Central memory CD4-positive, alpha-beta T cell (primary cell): ENCODE results near the gene ADRM1.

Experiments used
- DNase-seq: peaks from one replicate; pipeline ENCODE4 v3.0.0; 2022

The ADRM1 gene

DNA sequence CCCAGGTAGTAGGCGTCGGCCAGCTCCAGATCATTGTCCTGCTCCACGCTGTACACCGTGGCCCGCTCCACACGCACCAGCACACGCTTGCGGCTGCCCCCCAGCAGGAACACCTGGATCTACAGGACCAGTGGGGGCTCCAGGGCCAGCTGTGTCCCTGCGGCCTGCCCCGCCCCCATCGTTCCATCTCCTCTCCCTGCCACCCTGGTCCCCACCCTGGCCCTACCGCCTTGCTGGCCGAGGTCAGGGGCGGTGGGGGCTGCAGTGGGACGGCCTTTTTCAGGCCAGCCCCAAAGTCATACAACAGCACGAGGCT lies 9.8 kb downstream of the ADRM1 start:
- no peak for DNase-seq

DNA sequence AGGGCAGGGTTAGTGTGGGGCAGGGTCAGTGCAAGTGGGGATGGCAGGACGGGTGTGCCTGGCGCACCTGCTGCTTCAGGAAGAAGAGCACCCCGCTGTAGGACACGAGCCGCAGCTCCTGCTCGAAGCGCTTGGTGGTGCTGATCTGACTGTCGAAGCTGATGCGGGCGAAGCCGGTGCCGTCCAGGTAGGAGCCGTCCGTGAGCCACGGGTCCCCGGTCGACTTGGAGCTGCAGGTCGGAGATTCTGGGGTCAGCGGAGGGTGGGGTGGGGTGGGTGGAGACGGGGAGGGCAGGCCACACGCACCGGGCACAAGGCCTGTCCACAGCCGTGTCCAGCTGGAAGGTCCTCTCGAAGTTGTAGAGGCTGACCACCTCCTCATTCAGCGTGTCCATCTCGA lies 10.2 kb downstream of the ADRM1 start:
- no peak for DNase-seq

DNA sequence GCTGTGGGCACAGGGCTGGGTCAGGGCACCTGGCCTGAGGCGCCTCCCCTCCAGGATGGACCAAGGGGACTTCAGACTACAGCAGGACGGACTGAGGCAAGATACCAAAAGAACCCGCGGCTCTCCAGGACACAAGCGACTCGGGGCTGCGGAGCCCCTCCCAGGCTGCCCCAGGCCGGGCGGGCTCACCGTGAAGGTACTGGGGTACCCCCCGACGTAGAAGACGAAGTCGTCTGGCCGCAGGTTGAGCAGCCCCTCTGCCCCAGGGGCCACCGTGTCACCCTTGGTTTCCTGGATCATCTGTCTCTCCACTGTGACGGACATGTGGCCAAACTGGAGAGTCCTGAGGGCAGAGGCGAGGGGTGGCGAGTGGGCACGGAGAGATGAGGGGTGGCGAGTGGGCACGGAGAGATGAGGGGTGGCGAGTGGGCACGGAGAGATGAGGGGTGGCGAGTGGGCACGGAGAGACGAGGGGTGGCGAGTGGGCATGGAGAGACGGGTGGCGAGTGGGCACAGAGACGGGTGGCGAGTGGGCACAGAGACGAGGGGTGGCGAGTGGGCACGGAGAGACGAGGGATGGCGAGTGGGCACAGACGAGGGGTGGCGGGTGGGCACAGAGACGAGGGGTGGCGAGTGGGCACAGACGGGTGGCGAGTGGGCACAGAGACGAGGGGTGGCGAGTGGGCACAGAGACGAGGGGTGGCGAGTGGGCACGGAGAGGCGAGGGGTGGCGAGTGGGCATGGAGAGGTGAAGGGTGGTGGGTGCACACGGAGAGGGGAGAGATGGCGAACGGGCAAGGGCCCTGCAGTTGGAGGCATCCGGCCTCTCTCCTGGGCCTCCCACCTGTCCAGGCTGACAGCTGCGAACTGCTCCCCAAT lies 10.9 kb downstream of the ADRM1 start:
- DNase-seq = no peak

DNA sequence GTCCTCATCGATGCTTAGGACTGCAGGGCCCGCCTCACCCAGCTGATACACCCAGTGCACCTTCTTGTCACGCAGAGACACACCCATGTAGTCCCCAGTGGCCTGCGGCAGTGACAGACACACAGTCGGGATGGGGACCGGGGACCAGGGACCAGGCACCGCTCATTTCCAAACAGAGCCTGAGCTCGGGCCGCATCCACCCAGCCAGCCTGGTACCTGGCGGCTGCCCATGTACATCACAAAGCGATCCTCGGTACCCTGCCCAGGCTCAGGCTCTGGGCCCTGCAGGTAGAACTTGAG lies 11.5 kb downstream of the ADRM1 start:
- no peak for DNase-seq

DNA sequence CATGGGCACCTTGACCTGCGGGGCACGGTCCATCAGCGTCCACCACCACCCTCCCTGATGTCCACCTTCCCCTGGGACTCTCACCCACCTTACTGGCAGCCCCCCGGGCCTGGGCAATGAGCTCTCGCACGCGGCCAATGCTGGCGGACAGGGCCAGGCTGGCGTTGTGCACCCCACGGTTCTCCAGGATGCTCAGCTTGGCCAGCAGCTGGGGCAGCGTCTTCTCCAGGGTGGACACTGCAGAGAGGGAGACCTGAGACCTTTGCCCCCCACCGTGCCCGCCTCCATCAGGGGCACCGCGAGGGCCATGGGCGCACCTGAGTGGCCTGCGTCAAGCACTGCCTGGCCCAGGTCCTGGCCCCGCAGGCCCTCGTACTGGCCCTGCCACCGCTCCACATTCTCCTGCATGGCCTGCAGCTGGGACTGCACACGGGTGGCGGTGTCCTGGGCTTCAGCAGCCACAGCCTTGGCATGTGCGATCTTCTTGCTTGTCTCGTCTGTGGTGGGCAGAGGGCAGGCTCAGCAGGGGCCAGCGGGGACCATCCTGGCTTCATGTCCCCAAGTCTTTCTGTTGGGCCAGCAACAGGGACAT lies 12.0 kb downstream of the ADRM1 start:
- DNase-seq = no peak

DNA sequence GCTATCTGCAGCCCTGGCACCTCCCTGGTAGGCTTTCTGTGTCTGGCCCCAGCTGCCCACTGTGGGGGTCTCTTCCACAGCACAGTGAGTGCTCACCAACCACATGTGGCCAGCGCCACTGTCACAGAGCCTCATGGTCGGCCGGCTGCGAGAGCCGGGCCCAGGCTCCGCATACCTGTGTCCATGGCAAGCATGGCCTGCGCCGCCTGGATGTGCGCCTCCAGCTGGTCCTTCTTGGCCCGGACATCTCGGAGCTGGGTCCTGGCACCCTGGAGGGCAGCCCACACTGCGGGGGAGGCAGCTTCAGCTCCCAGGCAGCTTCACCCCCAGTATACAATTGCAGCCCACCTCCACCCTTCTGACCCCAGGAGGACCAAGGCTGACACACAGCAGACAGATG lies 13.0 kb downstream of the ADRM1 start:
- no peak for DNase-seq

DNA sequence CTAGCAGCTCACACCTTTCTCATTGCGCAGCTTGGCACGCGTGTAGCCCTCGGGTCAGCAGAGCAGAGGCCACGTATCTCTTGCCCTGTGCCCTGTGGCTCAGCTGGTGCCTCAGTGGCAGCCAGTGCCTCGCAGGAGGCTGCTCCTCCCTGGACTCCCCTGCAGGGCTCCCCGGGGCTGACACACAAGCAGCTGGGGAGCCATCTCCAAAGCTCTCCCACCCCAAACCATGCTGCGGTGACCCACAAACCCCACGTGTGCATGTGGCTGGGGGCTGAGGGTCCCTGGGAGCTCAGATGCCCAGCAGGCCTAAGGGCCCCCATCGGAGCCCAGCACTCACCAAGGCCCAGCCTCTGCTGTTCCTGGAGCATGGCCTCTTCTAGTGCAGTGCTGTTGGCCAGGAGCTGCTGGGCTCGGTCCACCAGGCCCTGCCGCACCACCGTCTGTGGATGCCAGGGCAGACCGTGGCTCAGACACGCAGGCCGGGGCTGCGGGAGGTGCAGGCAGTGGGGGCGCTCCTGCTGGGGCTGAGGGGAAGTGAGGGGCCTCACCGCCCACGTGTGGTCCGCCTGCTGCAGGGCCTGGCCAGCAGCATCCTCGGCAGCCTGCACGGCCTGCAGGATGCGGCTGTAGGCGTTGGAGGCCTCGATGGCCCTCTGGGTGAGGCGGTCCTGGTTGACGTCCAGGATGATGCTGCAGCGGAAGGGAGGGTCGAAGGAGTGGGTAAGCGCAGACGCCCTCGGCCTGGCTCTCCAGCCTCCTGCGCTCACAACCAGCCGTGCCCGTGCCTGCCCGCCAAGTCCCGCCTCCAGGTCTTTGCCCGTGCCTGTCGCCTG lies 13.8 kb downstream of the ADRM1 start:
- DNase-seq = no peak

DNA sequence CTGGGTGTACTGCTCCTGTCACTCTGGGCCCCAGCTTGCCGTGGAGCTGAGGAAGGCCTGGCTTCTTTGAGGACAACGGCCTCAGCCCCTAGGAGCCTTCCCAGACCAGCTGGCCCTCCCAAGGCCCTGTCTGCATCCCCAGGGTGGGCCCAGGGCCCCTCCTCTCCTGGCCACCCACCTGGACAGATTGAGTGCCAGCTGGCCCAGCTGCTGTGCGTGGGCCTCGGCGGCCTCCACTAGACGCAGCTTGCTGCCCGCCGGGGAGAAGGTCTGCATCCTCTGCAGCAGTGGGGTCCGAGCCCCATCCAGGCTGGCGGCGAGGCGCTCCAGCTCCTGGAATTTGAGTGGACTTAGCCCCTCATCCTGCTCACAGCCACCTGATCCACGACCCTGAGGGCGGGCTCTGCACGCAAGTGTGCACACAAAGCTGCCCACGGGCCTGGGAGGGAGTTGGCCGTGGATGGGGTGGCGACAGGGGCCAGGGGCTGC lies 14.4 kb downstream of the ADRM1 start:
- no peak for DNase-seq

DNA sequence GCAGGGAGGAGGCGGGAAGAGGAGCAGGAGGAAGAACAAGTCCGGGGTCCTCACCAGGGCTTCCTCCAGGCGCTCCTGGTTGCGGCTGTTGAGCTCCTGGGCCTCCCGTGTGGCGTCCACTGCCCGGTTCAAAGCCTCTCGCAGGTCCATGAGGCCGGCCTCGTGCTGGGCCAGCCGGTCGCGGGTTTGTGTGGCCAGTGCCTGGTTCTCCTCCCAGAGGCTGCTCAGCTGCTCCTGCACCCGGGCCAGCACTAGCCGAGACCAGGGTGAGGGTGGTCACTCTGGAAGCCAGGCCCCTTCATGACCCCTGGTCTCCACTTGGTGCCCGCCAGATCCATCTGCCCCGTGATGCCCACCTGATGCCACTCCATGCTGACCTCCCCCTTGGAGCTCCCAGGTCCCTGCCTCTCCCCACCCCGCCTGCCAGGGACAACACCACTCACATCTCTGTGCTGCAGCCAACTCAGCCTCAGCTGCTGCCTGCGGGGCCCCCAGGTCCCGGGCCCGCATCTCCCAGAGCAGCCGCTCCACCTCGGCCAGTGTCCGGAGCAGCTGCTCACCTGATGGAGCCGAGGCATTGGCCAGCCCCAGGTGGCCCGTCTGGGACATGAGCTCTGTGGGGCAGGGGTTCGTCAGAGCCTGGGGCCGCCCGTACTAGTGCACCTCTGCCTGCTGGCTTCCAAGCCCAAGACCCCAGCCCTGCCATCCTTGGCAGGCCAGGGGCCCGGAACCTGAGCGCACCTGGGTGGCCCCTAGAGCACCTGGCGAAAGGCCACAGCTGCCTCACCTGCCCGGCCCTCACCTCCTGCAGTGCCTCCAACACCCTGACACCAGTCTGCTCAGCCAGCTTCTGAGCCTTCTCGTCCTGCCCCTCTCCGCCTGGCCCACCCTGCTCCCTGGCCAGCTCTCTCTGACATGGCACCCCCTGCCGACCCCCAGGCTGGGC lies 15.9 kb downstream of the ADRM1 start:
- DNase-seq = no peak

DNA sequence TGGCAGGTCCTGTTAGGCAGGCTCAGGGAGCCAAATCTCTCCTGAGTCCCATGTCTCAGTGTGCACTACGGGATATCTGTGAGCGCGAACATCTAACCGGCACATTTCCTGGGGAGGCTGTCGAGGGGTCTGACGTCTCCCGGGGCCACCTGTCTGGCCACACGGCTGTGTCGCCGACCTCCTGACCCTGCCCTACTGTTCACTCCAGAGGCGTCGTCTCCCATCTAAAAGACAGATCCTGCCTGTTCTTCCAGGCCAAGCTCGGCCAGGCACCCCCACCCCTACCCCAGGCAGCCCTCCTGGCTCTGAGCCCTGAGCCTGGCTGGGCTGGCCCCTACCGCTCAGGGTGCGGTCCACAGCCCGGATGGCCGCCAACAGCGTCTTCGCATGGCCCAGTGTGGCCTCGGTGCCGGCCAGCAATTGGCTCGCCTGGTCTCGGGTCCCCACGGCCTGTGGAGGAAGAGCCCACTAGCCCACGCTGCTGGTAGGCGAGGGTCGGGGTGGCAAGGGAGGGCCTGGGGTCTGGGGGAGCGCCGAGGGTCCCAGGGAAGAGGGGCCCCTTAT lies 16.6 kb downstream of the ADRM1 start:
- no peak for DNase-seq

DNA sequence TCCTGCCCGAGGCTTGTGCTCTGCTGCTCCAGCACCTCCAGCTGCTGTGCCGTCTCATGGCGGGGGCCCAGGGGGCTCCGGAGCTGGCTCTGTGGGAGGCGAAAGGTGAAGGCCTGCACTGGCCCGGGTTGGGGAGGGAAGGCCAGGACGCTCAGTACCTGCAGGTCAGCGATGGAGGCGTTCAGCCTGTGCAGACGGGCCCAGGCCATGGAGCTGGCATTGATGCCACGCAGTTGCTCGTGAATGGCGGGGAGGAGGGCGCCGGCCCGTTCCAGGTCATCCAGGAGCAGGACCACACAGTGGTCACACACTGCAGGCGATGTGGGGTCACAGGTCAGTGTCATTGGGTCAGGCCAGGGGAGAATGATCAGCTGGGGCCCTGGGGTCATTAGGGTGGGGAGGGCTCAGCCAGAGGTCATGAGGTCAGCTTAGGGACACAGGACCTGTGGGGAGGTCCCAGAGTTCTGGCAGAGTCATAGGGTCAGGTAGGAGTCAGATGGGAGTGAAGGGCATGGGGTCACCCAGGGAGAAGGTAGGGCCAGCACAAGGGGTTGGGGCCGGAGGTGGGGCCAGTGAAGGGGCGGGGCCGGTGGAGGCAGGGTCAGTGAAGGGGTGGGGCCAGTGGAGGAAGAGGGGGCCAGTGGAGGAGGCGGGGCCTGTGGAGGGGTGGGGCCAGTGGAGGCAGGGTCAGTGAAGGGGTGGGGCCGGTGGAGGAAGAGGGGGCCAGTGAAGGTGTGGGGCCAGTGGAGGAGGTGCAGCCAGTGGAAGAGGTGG lies 18.0 kb downstream of the ADRM1 start:
- no peak for DNase-seq

DNA sequence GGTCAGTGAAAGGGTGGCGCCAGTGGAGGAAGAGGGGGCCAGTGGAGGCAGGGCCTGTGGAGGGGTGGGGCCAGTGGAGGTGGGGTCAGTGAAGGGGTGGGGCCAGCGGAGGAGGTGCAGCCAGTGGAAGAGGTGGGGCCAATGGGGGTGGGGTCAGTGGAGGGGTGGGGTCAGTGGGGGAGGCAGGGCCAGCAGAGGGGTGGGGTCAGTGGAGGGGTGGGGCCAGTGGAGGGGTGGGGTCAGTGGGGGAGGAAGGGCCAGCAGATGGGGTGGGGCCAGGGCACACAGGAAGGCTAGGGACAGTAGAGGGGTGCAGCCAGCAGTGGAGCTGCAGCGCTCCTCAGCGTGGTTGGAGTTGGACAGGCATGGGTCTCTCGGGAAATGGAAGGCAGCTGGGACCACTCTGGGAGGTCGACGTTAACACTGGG lies 18.7 kb downstream of the ADRM1 start:
- DNase-seq = no peak

DNA sequence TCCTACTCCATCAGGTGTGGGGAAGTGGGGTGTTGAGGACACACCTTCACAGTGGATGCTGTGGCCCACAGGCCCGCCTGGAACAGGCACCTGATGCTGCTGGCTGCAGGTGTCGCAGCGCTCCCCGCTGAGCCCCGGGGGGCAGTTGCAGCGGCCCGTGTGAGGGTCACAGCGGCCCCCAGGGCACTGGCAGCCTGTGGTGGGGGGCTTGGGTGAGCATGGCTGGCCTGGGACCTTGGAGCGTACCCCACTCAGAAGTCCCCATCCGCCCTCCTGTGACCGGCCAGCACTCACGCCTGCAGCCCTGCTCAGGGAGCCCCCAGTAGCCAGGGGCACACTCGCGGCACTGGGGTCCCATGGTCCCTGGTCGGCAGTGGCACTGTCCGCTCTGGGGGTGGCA lies 19.2 kb downstream of the ADRM1 start:
- DNase-seq = no peak

DNA sequence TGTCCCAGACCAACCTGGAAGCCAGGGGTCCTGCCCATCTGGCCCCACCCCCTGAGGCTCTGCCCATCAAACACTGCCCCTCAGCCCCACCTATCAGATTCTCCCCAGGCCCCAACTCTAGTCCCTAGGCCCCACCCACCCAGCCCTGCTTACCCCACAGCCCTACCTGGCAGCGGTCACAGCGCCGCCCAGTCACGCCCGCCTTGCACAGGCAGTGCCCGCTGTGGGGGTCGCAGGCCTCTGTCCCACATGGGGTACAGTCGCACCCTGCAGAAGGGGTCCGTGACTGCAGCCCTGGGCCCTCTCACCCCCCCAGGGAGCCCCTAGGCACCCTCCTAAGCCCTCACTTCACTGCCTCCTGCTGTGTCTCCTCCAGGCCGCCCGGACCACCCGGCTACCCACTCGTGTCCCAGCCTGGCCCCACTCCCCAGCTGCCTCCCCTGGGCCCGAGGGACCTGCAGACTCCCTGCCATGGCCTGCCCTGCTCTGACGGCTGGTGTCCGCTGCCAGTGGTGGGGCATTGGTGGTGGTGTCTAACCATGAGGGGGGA lies 19.8 kb downstream of the ADRM1 start:
- DNase-seq = no peak

DNA sequence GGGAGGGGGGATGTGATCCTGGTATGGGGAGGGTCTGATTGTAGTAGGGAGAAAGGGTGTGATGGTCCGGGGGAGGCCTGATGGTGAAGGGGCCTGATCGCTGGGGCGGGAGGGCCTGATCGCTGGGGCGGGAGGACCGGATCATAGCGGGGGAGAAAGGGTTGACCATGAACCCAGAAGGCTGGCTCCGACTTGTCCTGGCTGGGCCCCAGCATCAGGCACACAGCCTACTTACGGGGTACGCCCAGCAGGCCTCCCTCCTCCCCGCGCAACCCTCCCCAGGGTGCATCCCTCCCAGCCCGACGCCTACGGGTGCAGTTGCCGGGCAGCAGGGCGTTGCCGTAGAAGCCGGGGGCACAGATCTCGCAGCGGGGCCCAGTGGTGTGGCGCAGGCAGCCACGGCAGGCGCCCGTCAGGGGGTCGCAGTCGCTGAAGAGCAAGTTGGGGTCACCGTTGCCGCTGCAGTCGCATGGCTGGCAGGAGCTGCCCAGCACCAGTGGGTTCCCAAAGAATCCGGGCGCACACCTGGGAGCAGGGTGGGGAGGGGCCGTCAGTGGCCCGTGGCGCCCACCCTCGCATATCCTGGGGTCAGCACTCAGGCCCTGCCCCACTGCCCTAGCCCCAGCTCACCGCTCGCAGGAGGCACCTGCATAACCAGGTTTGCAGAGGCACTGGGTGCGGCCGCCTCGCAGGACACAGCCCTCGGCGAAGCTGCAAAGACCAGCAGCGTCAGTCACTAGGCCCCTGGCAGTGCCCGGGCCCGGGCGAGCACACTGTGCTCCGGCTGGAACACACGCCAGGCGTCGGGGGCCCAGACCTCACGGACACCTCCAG lies 20.6 kb downstream of the ADRM1 start:
- no peak for DNase-seq

DNA sequence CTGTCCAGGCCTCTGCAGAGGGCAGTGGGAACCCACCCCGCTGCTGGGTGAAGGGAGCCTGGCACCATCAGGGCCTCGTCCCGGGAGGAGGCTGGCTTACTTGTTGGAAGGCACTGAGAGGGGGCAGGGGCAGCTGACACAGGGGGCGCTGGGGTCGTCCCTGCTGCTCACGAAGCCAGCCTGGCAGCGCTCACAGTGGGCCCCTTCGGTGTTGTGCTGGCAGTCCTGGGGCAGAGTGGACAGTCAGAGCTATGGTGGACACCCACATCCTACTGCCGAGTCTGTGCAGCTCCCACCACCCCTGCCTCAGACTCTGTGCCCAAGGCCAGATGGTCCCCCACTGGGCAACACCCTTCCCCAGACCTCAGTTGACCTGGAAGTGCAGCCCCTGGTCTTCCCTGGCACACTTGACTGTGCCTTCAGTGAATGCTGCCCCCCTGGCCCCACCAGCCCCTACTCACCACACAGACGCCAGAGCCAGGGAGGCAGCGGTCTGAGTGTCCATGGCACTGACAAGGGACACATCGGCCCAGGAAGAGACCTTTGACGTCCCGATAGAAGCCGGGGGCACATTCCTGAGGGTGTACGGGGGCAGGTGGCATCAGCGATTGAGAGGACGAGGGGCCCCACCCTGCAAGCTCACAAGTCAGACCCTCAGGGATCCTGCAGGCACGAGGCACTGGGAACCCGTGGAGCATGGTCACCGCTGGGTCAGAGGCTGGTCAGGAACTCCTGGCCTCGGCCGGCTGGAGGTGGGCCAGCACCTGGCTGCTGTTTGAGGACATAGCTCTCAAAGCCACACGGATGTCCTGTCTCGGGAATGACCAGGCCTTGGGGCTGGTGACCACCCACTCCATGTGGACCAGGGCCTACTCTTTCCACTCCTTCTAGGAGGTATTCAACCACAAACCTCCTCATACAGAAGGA lies 21.4 kb downstream of the ADRM1 start:
- DNase-seq = no peak

DNA sequence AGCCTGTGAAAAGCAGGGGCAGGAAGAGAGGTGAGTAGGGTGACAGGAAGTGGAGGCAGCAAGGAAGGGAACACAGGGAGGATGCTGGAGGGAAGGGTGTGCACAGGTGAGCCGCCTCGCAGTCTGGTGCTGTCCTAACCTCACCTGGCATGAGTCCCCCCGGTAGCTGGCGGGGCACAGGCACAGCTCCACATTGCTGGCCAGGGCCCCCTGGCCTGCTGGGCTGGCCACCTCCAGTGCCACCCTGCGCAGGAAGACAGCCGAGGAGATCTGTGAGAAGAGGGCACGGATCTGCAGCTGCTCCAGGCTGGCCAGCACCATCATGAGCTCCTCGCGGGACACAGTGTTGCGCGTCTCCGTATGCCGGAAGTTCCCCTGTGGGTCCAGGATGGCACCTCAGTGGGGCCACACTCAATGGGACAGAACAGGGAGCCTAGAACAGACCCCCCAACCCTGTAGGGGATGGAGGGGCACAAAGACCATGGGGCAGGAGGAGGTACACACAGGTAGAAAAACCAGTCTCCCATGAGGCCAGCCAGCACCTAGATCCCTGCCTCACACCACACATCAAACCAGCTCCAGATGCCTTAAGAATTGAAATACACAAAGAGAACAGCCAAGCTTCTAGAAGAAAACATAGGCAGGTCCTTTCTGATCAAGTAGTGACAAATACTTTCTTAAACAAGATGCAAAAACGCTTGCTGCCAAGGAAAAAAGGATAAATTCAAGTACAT lies 22.5 kb downstream of the ADRM1 start:
- no peak for DNase-seq

DNA sequence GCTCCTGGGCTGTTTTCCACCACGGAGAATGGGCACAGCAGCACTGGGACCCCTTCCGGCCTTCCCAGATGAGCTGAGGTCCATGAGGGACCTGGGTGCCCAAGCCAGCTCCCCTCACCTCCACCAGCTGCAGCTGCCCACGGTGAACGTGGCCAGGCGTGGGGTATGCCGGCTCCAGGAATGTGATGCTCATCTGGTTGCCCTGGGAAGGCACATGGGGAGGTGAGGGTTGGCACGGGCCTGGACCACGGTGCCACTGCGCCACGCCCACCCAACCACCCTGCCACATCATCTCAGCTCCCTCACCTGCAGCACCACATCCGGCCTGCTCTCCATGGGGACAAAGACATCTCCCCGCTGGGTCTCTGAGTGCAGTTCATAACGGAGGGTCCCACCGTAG lies 23.8 kb downstream of the ADRM1 start:
- DNase-seq = no peak
